CD14-positive monocyte (primary cell): Measurements from ENCODE around the gene APOBEC3A. TPM values are rescaled to one million over a fixed set of nuclear protein-coding genes. Genes with fewer than 3 reads are reported as not detected.
A peak's percentile ranks its signal among the peaks of the same experiment; 100 is the strongest.

ENCODE experiments used
- DNase-seq, 3 donors: peaks; one replicate each; pipeline ENCODE4 v3.0.0-alpha.2; 2011 to 2022
- H2AFZ ChIP-seq: 2 replicates; pipeline ENCODE4 v1.6.0; 2012; ENCODE audit warnings: mild to moderate bottlenecking, low read depth, low read length, inconsistent platforms; ENCODE audit not compliant: insufficient read depth, poor library complexity, severe bottlenecking
- H3K27ac ChIP-seq, 2 donors: 1 replicate in 1 of 2; 2 replicates in 1 of 2; pipeline ENCODE4 v1.5.1; 2012 to 2013; ENCODE audit warnings: low read length in 2 of 2, control low read depth in 1 of 2, inconsistent platforms in 1 of 2, low read depth in 1 of 2, mild to moderate bottlenecking in 1 of 2
- H3K27me3 ChIP-seq, 2 donors: one replicate each; pipeline versions ENCODE4 v1.6.0 to v1.6.1; 2011 to 2013; ENCODE audit warnings: low read length in 2 of 2; ENCODE audit not compliant: control insufficient read depth in 2 of 2, insufficient read depth in 2 of 2
- H3K36me3 ChIP-seq, 2 donors: replicated peaks in 1 of 2; 1 replicate in 1 of 2; 2 replicates in 1 of 2; pipeline versions ENCODE4 v1.5.1 to v1.6.1; 2012 to 2013; ENCODE audit warnings: low read length in 2 of 2, control low read depth in 1 of 2, inconsistent platforms in 1 of 2, mild to moderate bottlenecking in 1 of 2; ENCODE audit not compliant: insufficient read depth in 2 of 2, control insufficient read depth in 1 of 2
- H3K4me1 ChIP-seq, 2 donors: 1 replicate in 1 of 2; 2 replicates in 1 of 2; pipeline versions ENCODE4 v1.5.1 to v1.6.1; 2012 to 2013; ENCODE audit warnings: low read length in 2 of 2, control low read depth in 1 of 2, inconsistent platforms in 1 of 2, mild to moderate bottlenecking in 1 of 2, moderate library complexity in 1 of 2; ENCODE audit not compliant: insufficient read depth in 2 of 2, control insufficient read depth in 1 of 2
- H3K4me2 ChIP-seq: replicated peaks from 2 replicates; pipeline ENCODE3; 2012; ENCODE audit warnings: low read length, moderate library complexity, mild to moderate bottlenecking; ENCODE audit not compliant: poor library complexity, severe bottlenecking; ENCODE audit errors: extremely low read depth
- H3K4me3 ChIP-seq, 3 experiments: fragments of 200-600 bp in 1 of 3; sonication (generic) in 1 of 3; replicated peaks in 1 of 3; 1 replicate in 2 of 3; 2 replicates in 1 of 3; pipeline ENCODE4 v1.5.1; 2011 to 2013; ENCODE audit warnings: low read length in 3 of 3, mild to moderate bottlenecking in 3 of 3, control low read depth in 2 of 3, low read depth in 2 of 3, inconsistent platforms in 1 of 3, moderate library complexity in 1 of 3
- H3K79me2 ChIP-seq: 2 replicates; pipeline ENCODE4 v1.6.0; 2012; ENCODE audit warnings: mild to moderate bottlenecking, control low read depth, inconsistent platforms, low read length, moderate library complexity; ENCODE audit not compliant: insufficient read depth
- H3K9ac ChIP-seq: 2 replicates; pipeline ENCODE4 v1.6.0; 2017; ENCODE audit warnings: low read length, mild to moderate bottlenecking; ENCODE audit not compliant: insufficient read depth, poor library complexity, severe bottlenecking
- H3K9me3 ChIP-seq, 2 donors: replicated peaks in 1 of 2; 1 replicate in 1 of 2; 2 replicates in 1 of 2; pipeline versions ENCODE4 v1.5.1 to v1.6.1; 2012 to 2013; ENCODE audit warnings: low read length in 2 of 2, control low read depth in 1 of 2; ENCODE audit not compliant: control insufficient read depth in 1 of 2, insufficient read depth in 1 of 2
- H4K20me1 ChIP-seq: 2 replicates; pipeline ENCODE4 v1.6.0; 2012; ENCODE audit warnings: mild to moderate bottlenecking, low read length, control low read depth, moderate library complexity; ENCODE audit not compliant: insufficient read depth
- H3K27ac Mint-ChIP-seq, 7 donors: one replicate each; pipeline ENCODE4 v1.8.0; 2020; ENCODE audit warnings: mild to moderate bottlenecking in 7 of 7, mixed read lengths in 7 of 7, moderate library complexity in 6 of 7, inconsistent platforms in 2 of 7
- H3K27me3 Mint-ChIP-seq, 3 donors: one replicate each; pipeline ENCODE4 v1.8.0; 2021 to 2022; ENCODE audit warnings: low read depth in 3 of 3, mild to moderate bottlenecking in 3 of 3, mixed read lengths in 3 of 3, moderate library complexity in 3 of 3, inconsistent platforms in 1 of 3
- H3K36me3 Mint-ChIP-seq, 2 donors: one replicate each; pipeline ENCODE4 v1.8.0; 2020; ENCODE audit warnings: mixed read lengths in 2 of 2, inconsistent platforms in 1 of 2, mild to moderate bottlenecking in 1 of 2
- H3K4me1 Mint-ChIP-seq: one replicate; pipeline ENCODE4 v1.8.0; 2020; ENCODE audit warnings: mild to moderate bottlenecking, mixed read lengths
- H3K4me3 Mint-ChIP-seq, 2 donors: one replicate each; pipeline ENCODE4 v1.8.0; 2020; ENCODE audit warnings: mild to moderate bottlenecking in 2 of 2, mixed read lengths in 2 of 2, moderate library complexity in 1 of 2
- H3K9me3 Mint-ChIP-seq, 7 donors: one replicate each; pipeline ENCODE4 v1.8.0; 2020 to 2022; ENCODE audit warnings: mixed read lengths in 7 of 7, mild to moderate bottlenecking in 6 of 7, moderate library complexity in 6 of 7, inconsistent platforms in 2 of 7
- CTCF ChIP-seq: fragments of 200-600 bp; IDR thresholded peaks from one replicate; pipeline ENCODE4 v1.8.0; 2022; ENCODE audit warnings: antibody characterized with exemption, mild to moderate bottlenecking
- WGBS: methylation state at CpG from one replicate; pipeline ENCODE4 v1.1.5; 2013; ENCODE audit warnings: missing lambda C conversion rate; ENCODE audit not compliant: insufficient coverage; 5-methylcytosine and 5-hydroxymethylcytosine counted together
- intact Hi-C, 2 donors: fragments of 100-400 bp; cut with micrococcal nuclease; formaldehyde crosslinking; loops; one replicate each; pipeline versions ENCODE4 v1.15.0 to v1.15.1; 2023
- polyA plus RNA-seq, 3 donors: library from polyadenylated mRNA; depleted of rRNA in 1 of 3; unstranded in 2 of 3; stranded (reverse) in 1 of 3; fragments of 300-500 nt in 2 of 3; fragments of >200 nt in 1 of 3; fragmentation: Illumina TruSeq in 2 of 3; gene quantifications; 1 replicate in 2 of 3; 2 replicates in 1 of 3; pipeline ENCODE4 v1.2.3, GENCODE V29; 2012 to 2021

Gene APOBEC3A
- polyA plus RNA-seq, 3 donors, result 233 to 845 (median 247) TPM

GRCh38 chr22:38923463-38924346, 33.7 kb upstream of the APOBEC3A start:
- Mint-ChIP-seq H3K36me3 (no peaks in the 10 kb centered on the region), H3K27me3 (peaks cover 36 to 52% (median 44%) of the 10 kb centered on the region in 3 donors), H3K4me3 (peak overlapping the region in 1 of 2 donors; percentile 71), H3K9me3 (peaks cover 0 to 2% (median 0%) of the 10 kb centered on the region in 7 donors), H3K27ac (no peak overlapping the region), H3K4me1 (peaks cover 11% of the 10 kb centered on the region)
- Histone ChIP-seq H3K4me1 (peaks cover 4 to 7% of the 10 kb centered on the region in 2 donors), H3K27me3 (peaks cover 20 to 44% of the 10 kb centered on the region in 2 donors), H3K27ac (no peak overlapping the region), H3K79me2 (no peaks in the 10 kb centered on the region), H3K9ac (no peak overlapping the region), H3K9me3 (no peaks in the 10 kb centered on the region), H3K4me2 (no peak overlapping the region), H3K36me3 (no peaks in the 10 kb centered on the region), H3K4me3 (no peak overlapping the region), H2AFZ (no peak overlapping the region), H4K20me1 (no peaks in the 10 kb centered on the region)
- no peak for TF ChIP-seq CTCF
- intact Hi-C loops, result no loop called here
- DNase-seq, result no peak
- 72% methylated on average over 4 of the region's 10 CpGs for WGBS

GRCh38 chr22:38924347-38924952, 33.0 kb upstream of the APOBEC3A start:
- no peaks in the 10 kb centered on the region for H3K36me3 ChIP-seq
- intact Hi-C loops, result no loop called here
- H3K4me3 Mint-ChIP-seq, result peak overlapping the region in 1 of 2 donors; percentile 71
- no peak for DNase-seq
- H3K27me3 Mint-ChIP-seq, result peaks cover 37 to 55% (median 50%) of the 10 kb centered on the region in 3 donors
- TF ChIP-seq CTCF, result no peak
- H3K36me3 Mint-ChIP-seq, result no peaks in the 10 kb centered on the region
- no peak overlapping the region for H3K27ac ChIP-seq
- H4K20me1 ChIP-seq, result no peaks in the 10 kb centered on the region
- H3K4me3 ChIP-seq, result no peak overlapping the region
- no peak overlapping the region for H2AFZ ChIP-seq
- H3K4me1 ChIP-seq, result peaks cover 4 to 7% of the 10 kb centered on the region in 2 donors
- peaks cover 20 to 44% of the 10 kb centered on the region in 2 donors for H3K27me3 ChIP-seq
- peak overlapping the region in 1 of 7 donors; percentile 7 for H3K27ac Mint-ChIP-seq
- no peak overlapping the region for H3K4me2 ChIP-seq
- no peaks in the 10 kb centered on the region for H3K79me2 ChIP-seq
- peaks cover 0 to 2% (median 0%) of the 10 kb centered on the region in 7 donors for H3K9me3 Mint-ChIP-seq
- H3K9ac ChIP-seq, result no peak overlapping the region
- WGBS, result 10% methylated on average over 2 of the region's 9 CpGs
- peaks cover 11% of the 10 kb centered on the region for H3K4me1 Mint-ChIP-seq
- no peaks in the 10 kb centered on the region for H3K9me3 ChIP-seq
